ENCODE data around the gene ACSM3.
"Not testable (repeated sequence)": the region's sequence is repeated elsewhere in the genome, so short reads cannot be mapped to it uniquely, and the experiment has no call there.

Gene ACSM3

DNA sequence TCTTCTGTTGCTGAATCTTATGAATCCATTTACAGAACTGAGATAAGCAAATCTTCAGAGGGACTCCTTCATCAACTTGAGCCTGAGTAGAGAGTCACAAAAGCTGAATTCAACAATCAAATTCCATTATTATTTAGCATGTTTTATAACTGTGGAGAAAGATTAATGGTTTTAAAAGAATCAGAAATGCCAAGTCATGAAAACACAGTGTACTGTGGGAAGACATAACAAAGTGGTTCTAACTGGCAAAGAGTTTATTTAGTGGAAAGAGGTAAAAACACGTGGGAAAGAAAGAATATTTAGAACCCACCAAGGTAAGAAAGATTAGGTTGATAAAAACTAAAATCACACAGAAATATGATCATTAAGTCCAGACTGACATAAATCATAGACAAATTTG lies 37.5 kb downstream of the ACSM3 start:
- H2BK5ac ChIP-seq (ENCODE audit: low read length): no peak overlapping the region
- no peak for DNase-seq (ENCODE audit: low spot score)
- peaks cover 2% of the 10 kb centered on the region for H3K79me1 ChIP-seq (ENCODE audit: low read depth, low read length)
- no peak overlapping the region for H3K9ac ChIP-seq (ENCODE audit: low read depth, low read length, poor library complexity)
- WGBS, 2 donors (ENCODE audit: extremely low coverage in 2 of 2, insufficient read length in 2 of 2, insufficient replicate concordance in 1 of 2): no CpG with 5 or more reads among the region's 1 CpG
- no peak overlapping the region for H4K91ac ChIP-seq (ENCODE audit: low read depth, low read length, poor library complexity)
- H3K27ac ChIP-seq (replicated peaks; ENCODE audit: low read length): no peak overlapping the region
- H3K9me3 ChIP-seq (replicated peaks in 1 of 2; ENCODE audit: control insufficient read depth in 2 of 2, insufficient read depth in 1 of 2, low read depth in 1 of 2, low read length in 2 of 2): no peaks in the 10 kb centered on the region
- no peak overlapping the region for H3K23ac ChIP-seq (ENCODE audit: low read depth, low read length, poor library complexity)
- H2BK15ac ChIP-seq (ENCODE audit: low read length): no peak overlapping the region
- no peak overlapping the region for H4K8ac ChIP-seq (ENCODE audit: low read depth, low read length)
- H3K18ac ChIP-seq (ENCODE audit: low read length): no peak overlapping the region
- H2BK12ac ChIP-seq (ENCODE audit: low read length): no peak overlapping the region
- no peak overlapping the region for H3K14ac ChIP-seq (ENCODE audit: low read length)
- H2BK120ac ChIP-seq (ENCODE audit: low read depth, low read length): no peak overlapping the region
- no peaks in the 10 kb centered on the region for H3K27me3 ChIP-seq (ENCODE audit: control insufficient read depth in 3 of 3, insufficient read depth in 3 of 3, low read depth in 1 of 3, low read length in 3 of 3)
- H2AK5ac ChIP-seq (ENCODE audit: low read depth, low read length): no peak overlapping the region
- no peak overlapping the region for H3K4ac ChIP-seq (ENCODE audit: low read length)
- no peak overlapping the region for H2AFZ ChIP-seq (ENCODE audit: low read length)
- peaks cover 4 to 77% of the 10 kb centered on the region in 2 donors for H3K36me3 ChIP-seq (replicated peaks in 1 of 2; ENCODE audit: control insufficient read depth in 2 of 2, insufficient read depth in 2 of 2, low read length in 2 of 2)
- H3K4me2 ChIP-seq (ENCODE audit: insufficient read depth, low read length, poor library complexity, severe bottlenecking): no peak overlapping the region
- no peaks in the 10 kb centered on the region for H3K4me1 ChIP-seq (ENCODE audit: control insufficient read depth in 2 of 2, insufficient read depth in 1 of 2, low read depth in 1 of 2, low read length in 2 of 2)
- H3K4me3 ChIP-seq (ENCODE audit: low read length in 2 of 2): no peak overlapping the region

GRCh38 chr16:20803192-20803560 lies 39.4 kb downstream of the ACSM3 start:
- Histone ChIP-seq H3K4me3 (ENCODE audit: low read length in 2 of 2) (no peak overlapping the region), H3K36me3 (replicated peaks in 1 of 2; ENCODE audit: control insufficient read depth in 2 of 2, insufficient read depth in 2 of 2, low read length in 2 of 2) (peaks cover 1 to 62% of the 10 kb centered on the region in 2 donors), H3K27ac (replicated peaks; ENCODE audit: low read length) (no peak overlapping the region), H3K4me2 (ENCODE audit: insufficient read depth, low read length, poor library complexity, severe bottlenecking) (no peak overlapping the region), H3K4me1 (ENCODE audit: control insufficient read depth in 2 of 2, insufficient read depth in 1 of 2, low read depth in 1 of 2, low read length in 2 of 2) (peaks cover 0 to 3% of the 10 kb centered on the region in 2 donors), H2BK15ac (ENCODE audit: low read length) (no peak overlapping the region), H2BK120ac (ENCODE audit: low read depth, low read length) (no peak overlapping the region), H2BK5ac (ENCODE audit: low read length) (no peak overlapping the region), H3K18ac (ENCODE audit: low read length) (no peak overlapping the region), H4K8ac (ENCODE audit: low read depth, low read length) (no peak overlapping the region), H3K27me3 (ENCODE audit: control insufficient read depth in 3 of 3, insufficient read depth in 3 of 3, low read depth in 1 of 3, low read length in 3 of 3) (no peaks in the 10 kb centered on the region), H4K91ac (ENCODE audit: low read depth, low read length, poor library complexity) (no peak overlapping the region), H3K4ac (ENCODE audit: low read length) (no peak overlapping the region), H2AFZ (ENCODE audit: low read length) (no peak overlapping the region), H3K23ac (ENCODE audit: low read depth, low read length, poor library complexity) (no peak overlapping the region), H2AK5ac (ENCODE audit: low read depth, low read length) (no peak overlapping the region), H3K14ac (ENCODE audit: low read length) (no peak overlapping the region), H3K9ac (ENCODE audit: low read depth, low read length, poor library complexity) (no peak overlapping the region), H3K79me1 (ENCODE audit: low read depth, low read length) (peaks cover 5% of the 10 kb centered on the region), H2BK12ac (ENCODE audit: low read length) (no peak overlapping the region), H3K9me3 (replicated peaks in 1 of 2; ENCODE audit: control insufficient read depth in 2 of 2, insufficient read depth in 1 of 2, low read depth in 1 of 2, low read length in 2 of 2) (no peaks in the 10 kb centered on the region)
- WGBS, 2 donors (ENCODE audit: extremely low coverage in 2 of 2, insufficient read length in 2 of 2, insufficient replicate concordance in 1 of 2): no CpG with 5 or more reads among the region's 2 CpGs
- no peak for DNase-seq (ENCODE audit: low spot score)

DNA sequence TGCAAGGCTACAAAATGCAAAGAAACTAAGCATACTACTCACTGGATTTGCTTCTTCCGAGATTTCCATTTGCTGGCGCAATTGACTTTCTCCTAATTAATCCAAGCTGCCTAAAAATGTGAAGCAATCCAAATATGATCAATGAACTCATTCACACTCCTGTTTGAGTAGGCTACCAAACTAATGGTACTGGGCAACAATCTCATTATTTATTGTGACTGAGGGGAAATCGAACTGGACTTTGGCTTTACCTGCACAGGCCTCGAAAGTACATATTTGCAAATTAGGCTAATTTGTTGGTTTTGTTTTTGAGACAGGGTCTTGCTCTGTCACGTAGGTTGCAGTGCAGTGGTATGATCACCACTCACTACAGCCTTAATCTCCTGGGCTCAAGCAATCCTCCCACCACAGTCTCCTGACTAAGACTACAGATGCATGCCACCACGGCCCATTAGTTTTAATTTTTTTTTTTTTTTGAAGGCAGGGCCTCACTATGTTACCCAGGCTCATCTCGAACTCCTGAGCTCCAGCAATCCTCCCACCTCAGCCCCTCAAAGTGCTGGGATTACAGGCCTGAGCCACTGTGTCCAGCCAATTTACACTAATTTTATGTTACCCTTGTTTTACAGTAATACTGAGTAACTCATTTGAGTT lies 39.9 kb downstream of the ACSM3 start:
- Histone ChIP-seq H3K4ac (ENCODE audit: low read length) (no peak overlapping the region), H2BK5ac (ENCODE audit: low read length) (no peak overlapping the region), H3K27ac (replicated peaks; ENCODE audit: low read length) (no peak overlapping the region), H3K4me3 (ENCODE audit: low read length in 2 of 2) (no peak overlapping the region), H2BK12ac (ENCODE audit: low read length) (no peak overlapping the region), H3K4me2 (ENCODE audit: insufficient read depth, low read length, poor library complexity, severe bottlenecking) (no peak overlapping the region), H2BK15ac (ENCODE audit: low read length) (no peak overlapping the region), H3K18ac (ENCODE audit: low read length) (no peak overlapping the region), H3K79me1 (ENCODE audit: low read depth, low read length) (peaks cover 5% of the 10 kb centered on the region), H3K23ac (ENCODE audit: low read depth, low read length, poor library complexity) (no peak overlapping the region), H3K4me1 (ENCODE audit: control insufficient read depth in 2 of 2, insufficient read depth in 1 of 2, low read depth in 1 of 2, low read length in 2 of 2) (peaks cover 0 to 3% of the 10 kb centered on the region in 2 donors), H3K27me3 (ENCODE audit: control insufficient read depth in 3 of 3, insufficient read depth in 3 of 3, low read depth in 1 of 3, low read length in 3 of 3) (no peaks in the 10 kb centered on the region), H2BK120ac (ENCODE audit: low read depth, low read length) (no peak overlapping the region), H4K8ac (ENCODE audit: low read depth, low read length) (no peak overlapping the region), H2AK5ac (ENCODE audit: low read depth, low read length) (no peak overlapping the region), H4K91ac (ENCODE audit: low read depth, low read length, poor library complexity) (no peak overlapping the region), H3K9ac (ENCODE audit: low read depth, low read length, poor library complexity) (no peak overlapping the region), H3K36me3 (replicated peaks in 1 of 2; ENCODE audit: control insufficient read depth in 2 of 2, insufficient read depth in 2 of 2, low read length in 2 of 2) (peaks cover 0 to 57% of the 10 kb centered on the region in 2 donors), H2AFZ (ENCODE audit: low read length) (no peak overlapping the region), H3K9me3 (replicated peaks in 1 of 2; ENCODE audit: control insufficient read depth in 2 of 2, insufficient read depth in 1 of 2, low read depth in 1 of 2, low read length in 2 of 2) (no peaks in the 10 kb centered on the region), H3K14ac (ENCODE audit: low read length) (no peak overlapping the region)
- no peak for DNase-seq (ENCODE audit: low spot score)
- no CpG with 5 or more reads among the region's 7 CpGs for WGBS, 2 donors (ENCODE audit: extremely low coverage in 2 of 2, insufficient read length in 2 of 2, insufficient replicate concordance in 1 of 2)

- H3K4me2 ChIP-seq (ENCODE audit: insufficient read depth, low read length, poor library complexity, severe bottlenecking): peak overlapping the region; percentile 75
- peak overlapping the region; percentile 52 for H4K8ac ChIP-seq (ENCODE audit: low read depth, low read length)
- not testable (repeated sequence) for H3K27ac ChIP-seq (replicated peaks; ENCODE audit: low read length); H3K79me1 ChIP-seq (ENCODE audit: low read depth, low read length); H3K23ac ChIP-seq (ENCODE audit: low read depth, low read length, poor library complexity); H2BK12ac ChIP-seq (ENCODE audit: low read length); H2BK15ac ChIP-seq (ENCODE audit: low read length); H4K91ac ChIP-seq (ENCODE audit: low read depth, low read length, poor library complexity); H3K4ac ChIP-seq (ENCODE audit: low read length); H2AK5ac ChIP-seq (ENCODE audit: low read depth, low read length); H3K4me1 ChIP-seq (ENCODE audit: control insufficient read depth in 2 of 2, insufficient read depth in 1 of 2, low read depth in 1 of 2, low read length in 2 of 2); H3K27me3 ChIP-seq (ENCODE audit: control insufficient read depth in 3 of 3, insufficient read depth in 3 of 3, low read depth in 1 of 3, low read length in 3 of 3); H3K9me3 ChIP-seq (replicated peaks in 1 of 2; ENCODE audit: control insufficient read depth in 2 of 2, insufficient read depth in 1 of 2, low read depth in 1 of 2, low read length in 2 of 2); H2BK5ac ChIP-seq (ENCODE audit: low read length); DNase-seq (ENCODE audit: low spot score); H3K14ac ChIP-seq (ENCODE audit: low read length)
- peaks cover 0 to 37% of the 10 kb centered on the region in 2 donors for H3K36me3 ChIP-seq (replicated peaks in 1 of 2; ENCODE audit: control insufficient read depth in 2 of 2, insufficient read depth in 2 of 2, low read length in 2 of 2)
- peak overlapping the region; percentile 89 to 100 for H3K4me3 ChIP-seq (ENCODE audit: low read length in 2 of 2)
- peak overlapping the region; percentile 44 for H2BK120ac ChIP-seq (ENCODE audit: low read depth, low read length)
- no CpG with 5 or more reads among the region's 12 CpGs for WGBS, 2 donors (ENCODE audit: extremely low coverage in 2 of 2, insufficient read length in 2 of 2, insufficient replicate concordance in 1 of 2)
- peak overlapping the region; percentile 96 for H3K9ac ChIP-seq (ENCODE audit: low read depth, low read length, poor library complexity)
- peak overlapping the region; percentile 98 for H3K18ac ChIP-seq (ENCODE audit: low read length)
- peak overlapping the region; percentile 100 for H2AFZ ChIP-seq (ENCODE audit: low read length)
These were observed 41.9 kb downstream of the ACSM3 start for GRCh38 chr16:20805684-20806167.

Measured in neuronal stem cell (in vitro differentiated cells).